Germinal center (tissue), 1 donor: ENCODE data around the gene CYP11A1.
A peak's percentile ranks its signal among the peaks of the same experiment; 100 is the strongest.

Experiments used
- DNase-seq: peaks from one replicate; pipeline ENCODE4 v3.0.0; 2012; ENCODE audit warnings: mixed read lengths, low spot score

Gene CYP11A1

GRCh38 chr15:74367296-74367854, at the start of gene CYP11A1:
Gene CYP11A1 (minus strand): TSS chr15:74367646. CDS start chr15:74367585, 61 bp downstream.
- no peak for DNase-seq

DNA sequence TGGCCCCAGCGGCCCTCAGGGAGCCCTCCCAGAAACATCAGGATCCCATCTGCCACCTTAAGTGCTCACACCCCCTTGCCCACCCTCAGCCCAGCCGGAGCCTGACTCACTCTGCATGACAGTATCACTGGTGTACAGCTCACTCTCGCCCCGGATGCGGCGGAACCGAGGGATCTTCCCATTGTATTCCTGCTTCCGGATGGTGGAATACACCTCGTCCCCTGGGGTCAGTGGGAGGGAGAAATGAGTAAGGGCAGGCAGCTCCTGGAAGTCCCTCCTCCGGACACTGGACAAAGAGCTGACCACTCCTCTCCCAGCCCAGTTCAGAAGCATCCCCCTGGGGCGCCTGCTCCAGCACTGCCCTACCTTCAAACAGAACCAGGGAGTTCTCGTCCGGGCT, 49.8 kb upstream of the CYP11A1 start:
- no peak for DNase-seq

- no peak for DNase-seq
These were observed 48.8 kb upstream of the CYP11A1 start for GRCh38 chr15:74415966-74416916.

- no peak for DNase-seq
These were observed 47.3 kb upstream of the CYP11A1 start for GRCh38 chr15:74414603-74415338.

GRCh38 chr15:74414081-74414580, 46.7 kb upstream of the CYP11A1 start:
- DNase-seq, result no peak

DNA sequence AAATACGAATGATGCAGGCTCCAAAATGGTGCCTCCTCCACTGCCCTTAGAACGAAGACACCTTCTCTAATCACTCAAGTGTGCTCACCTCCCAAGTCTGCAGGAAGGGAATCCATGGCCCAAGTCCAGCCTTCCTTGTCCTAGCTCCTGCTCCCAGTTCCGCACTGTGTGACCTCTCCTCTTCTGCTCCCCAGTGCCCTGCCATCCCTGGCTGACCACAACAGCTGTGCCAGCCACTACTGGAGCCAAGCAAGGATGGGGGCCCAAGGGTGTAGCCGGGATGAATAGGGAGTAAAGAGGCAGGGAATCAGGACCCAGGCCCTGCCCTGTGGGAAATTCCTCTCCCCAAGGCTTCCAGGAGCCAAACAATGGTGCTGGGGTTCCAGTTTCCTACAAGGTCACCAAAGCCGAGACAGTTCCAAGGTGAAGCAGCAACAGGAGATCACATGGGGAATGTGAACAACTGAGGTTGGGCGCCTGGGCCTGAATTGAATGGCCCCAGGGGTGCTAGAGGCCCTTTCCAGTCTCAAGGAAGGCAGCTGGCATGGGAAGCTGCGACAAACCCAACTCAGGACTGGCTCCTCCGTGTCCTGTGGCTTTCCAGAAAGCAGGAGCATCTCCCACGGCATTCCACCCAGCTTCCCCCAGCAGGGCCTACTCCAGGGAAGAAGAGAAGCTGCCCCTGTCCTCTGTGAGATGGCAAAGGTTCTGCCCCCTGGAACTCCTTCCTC, 46.1 kb upstream of the CYP11A1 start:
- DNase-seq, result no peak

- no peak for DNase-seq
These were observed 44.7 kb upstream of the CYP11A1 start for GRCh38 chr15:74412159-74412558.

DNA sequence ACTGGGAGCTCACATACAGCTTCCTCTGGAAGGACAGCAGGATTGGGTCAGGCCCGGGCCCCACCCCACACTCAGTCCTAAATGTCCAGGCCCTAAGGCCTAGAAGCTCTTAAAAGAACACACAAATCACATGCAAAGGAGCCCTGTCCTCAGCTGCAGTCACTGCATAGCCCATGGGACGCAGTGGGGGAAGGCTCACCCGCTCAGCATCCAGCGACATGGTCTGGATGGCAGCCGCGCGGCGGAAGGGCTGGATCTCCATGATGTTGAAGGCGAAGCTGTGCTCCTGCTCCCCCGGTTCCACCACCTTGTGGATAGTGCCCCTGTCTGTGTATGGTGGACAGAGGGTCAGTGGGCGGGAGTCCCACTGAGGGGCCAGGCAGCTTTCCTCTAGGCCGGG, 44.2 kb upstream of the CYP11A1 start:
- DNase-seq, result no peak

DNA sequence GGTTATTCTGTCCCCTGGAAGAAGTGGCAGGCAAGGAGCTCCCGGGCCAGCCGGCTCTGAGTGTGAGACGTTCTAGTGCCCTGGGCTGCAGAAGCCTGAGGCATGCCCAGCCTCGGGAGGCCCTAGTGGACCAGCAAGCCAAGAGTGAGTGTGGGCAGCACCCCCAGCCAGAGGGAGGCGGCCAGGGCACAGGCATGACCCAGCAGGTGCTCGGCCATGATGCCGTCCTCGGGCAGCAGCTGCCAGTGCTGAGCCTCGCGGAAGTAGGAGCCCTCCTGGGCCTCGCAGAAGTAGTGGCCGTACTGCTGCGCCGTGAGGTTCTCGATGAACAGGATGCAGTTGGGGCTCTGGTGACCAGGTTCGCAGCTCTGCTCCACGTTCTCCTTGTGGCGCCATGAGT, 43.1 kb upstream of the CYP11A1 start:
- DNase-seq, result no peak

DNA sequence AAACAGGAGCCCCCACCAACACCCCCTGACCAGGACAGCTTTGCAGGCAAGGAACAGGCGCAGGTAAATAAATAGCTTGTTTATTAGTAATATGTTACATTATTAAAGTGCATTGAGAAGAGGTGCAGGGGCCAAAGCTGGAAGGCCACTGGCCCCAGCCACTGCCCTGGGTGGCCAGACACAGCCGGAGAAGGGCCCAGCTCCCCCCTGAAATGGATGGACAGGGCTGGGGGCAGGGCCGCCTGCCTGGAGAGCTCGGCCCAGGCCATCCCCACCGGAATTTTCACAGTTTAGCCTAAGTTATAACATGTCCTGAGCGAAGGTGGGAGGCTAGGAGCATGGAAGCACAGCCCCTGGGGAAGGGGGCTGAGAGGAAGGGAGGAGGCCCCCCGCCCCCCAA, 41.8 kb upstream of the CYP11A1 start:
- DNase-seq, result no peak

- DNase-seq, result no peak
These were observed 41.4 kb upstream of the CYP11A1 start for GRCh38 chr15:74408815-74409214.

DNA sequence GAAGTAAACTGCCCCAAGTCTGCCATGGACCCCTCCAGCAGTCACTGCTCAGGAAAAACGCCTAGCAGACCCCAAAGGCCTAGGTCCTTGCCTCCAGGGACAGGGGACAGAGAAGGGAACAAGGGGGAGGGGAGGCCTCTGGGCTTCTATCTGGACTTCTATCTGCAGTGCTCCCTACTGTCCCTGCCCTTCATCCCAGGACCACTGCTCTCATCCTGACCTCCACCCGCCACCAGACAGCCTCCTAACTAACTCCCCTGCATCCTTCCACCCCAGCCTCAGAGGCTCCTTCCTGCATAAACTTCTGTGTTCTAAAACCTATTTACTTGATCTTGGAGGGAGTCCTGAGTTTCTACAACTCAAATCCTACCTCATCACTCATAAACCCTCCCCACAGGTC, 40.9 kb upstream of the CYP11A1 start:
- no peak for DNase-seq

DNA sequence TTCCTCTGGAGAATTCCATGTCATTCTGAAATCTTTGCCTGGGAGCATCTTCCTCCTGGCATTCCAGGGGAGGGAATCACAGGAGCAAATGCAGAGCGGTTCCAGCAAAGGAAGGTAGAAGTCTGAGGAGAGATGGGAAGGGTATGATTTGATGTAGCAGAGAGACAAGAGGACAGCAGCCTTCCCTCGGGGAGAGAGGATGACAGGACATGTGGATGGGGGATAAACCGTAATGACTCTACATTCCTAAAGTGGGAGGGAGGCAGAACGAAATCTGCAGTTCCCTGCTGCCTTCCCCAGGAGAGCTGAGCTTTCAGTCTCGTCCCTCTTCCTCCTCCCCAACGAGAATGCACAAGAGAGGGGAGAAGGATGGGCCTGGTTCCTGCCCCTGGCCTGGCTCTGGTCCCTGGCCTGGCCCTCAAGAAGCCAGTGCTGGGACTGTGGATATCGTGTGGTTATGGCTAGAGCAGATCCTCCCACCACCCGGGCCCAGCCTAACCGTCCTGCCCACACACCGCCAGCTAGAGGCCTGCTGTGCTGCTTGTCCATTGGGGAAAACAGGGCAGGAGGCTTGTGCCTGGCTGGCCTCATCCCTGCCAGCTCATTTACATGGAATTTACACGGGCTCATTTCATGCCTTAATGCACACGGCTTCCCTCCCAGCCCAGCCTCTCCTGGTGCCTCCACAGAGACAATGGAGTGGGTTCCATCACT, 39.7 kb upstream of the CYP11A1 start:
- DNase-seq, result no peak

DNA sequence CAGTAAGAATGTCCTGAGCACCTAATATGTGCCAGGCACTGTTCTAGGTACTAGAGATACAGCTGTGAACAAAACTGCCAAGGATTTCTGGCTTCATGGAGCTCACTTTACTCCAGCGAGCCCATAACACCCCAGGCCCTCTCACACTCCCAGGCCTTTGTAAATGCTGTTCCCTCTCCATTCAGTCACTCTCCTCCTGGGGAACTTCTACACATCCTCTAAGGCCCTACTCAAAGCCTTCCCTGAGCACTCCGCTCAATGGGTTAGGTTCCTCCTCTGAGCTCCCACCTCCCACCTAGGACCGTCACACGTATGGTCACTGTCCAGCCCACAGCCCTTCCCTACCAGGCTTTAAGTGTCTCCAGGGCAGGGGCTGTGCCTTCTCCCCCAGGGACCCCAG, 39.1 kb upstream of the CYP11A1 start:
- DNase-seq, result no peak

DNA sequence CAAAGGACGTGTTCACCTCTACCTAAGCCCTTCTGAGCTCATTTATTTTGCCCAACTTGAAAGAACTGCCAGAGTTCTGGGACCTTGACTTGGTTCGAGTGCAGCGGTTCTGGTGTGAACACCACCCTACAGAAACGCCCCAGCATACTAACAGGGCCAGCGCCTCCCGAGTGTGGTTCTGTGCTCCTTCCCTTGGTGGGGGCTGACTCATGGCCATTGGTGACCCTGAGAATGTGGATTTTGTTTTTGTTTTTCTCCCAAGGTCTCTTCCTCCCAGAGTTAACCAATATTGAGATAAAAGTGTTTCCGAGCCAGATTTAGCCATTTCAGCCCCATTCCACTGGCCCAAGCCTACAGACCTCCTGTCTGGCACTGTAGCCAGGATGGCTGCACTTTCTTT, 38.4 kb upstream of the CYP11A1 start:
- no peak for DNase-seq

DNA sequence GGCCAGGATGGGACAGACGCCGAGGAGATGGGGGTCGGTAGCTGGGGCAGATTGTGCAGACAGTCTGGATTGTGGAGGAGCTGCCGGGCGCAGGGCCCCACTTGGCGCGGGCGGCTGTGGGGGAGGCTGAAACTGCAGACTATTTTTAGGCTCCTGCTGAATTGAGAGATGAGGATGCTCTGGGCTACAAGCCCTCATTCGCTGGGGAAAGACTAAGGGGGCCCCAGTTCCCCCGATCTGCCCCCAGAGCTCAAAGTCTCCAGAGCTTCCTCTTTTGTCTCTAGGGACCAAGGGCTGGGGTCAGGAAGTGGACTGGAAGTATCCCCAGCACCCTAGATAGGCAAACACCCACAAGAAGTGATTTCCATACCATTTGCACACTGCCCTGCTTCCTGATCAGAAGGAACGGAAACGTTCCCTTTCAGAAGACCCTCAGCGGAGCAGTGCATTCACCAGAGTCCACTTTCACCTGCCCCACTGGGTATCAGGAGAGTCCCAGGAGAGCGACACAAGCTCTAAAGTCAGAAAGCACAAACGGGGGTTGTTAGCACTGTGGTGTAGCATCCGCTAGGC, 36.6 kb upstream of the CYP11A1 start:
- peak; percentile 77 for DNase-seq

DNA sequence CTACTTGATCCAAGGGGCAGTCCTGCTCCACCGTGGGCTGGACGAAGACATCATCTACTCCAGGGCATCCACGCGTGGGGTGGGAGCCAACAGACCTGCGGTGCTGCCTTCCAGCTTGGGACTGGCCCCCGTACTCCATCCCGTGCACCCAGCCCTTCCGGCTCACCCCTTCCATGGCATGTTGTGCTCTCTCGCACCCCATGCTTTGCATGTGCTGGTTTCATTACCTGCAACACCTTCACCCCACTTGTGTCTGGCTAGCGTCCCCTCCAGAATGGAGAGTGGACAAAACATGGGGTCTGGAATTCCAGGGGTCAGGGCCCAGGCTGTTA, 36.1 kb upstream of the CYP11A1 start:
- peak; percentile 73 for DNase-seq

DNA sequence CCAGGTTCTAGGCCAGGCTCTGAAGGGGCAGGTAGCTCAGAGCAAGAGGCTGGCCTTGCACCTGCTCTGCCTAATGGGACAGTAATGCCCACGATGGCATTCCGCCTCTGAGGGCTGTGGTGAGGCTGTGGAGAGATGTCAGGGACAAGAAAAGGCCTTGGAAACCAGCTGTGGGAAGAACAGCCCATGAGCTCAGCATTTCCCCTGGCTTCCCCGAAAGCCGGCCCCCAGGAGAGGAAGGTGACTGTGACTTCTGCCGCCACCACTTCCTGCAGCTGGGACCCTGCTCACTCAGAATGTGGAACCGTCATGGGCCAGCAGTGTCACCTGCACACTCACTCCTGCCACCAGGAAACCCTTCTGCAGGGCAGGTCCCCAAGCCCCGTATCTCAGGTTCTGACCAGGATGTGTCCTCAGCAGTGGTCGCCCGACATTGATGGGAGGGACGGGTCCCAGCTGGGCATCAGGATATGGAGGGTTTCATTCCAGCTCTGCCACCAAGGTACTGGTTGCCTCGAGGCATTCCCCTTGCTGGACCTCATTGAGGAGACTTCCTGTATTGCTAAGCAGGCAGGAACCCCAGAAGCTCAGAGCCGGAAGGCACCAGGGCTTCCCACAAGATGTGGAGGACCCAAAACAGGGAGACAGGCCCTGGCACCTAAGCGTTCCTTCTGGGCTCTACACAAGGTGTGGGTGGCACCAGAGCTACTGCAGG, 35.6 kb upstream of the CYP11A1 start:
- DNase-seq, result peak; percentile 80

- DNase-seq, result no peak
These were observed 34.9 kb upstream of the CYP11A1 start for GRCh38 chr15:74402337-74402841.
